Endothelial cell of umbilical vein (primary cell): ENCODE measurements around the gene TIAM1. TPM values are rescaled to one million over a fixed set of nuclear protein-coding genes. Genes with fewer than 3 reads are reported as not detected.

Source experiments
- BruUV-seq: library from RNA; stranded (reverse); fragments of 400-500 nt; replicated peaks from 2 replicates; lab custom pipeline; 2021; lab: Mats Ljungman, UMichigan
- CTCF ChIA-PET: fragments of 300-600, 350-600 bp; sonication (Branson Sonifier 250); formaldehyde crosslinking; loops from one replicate; lab custom pipeline; 2021; ENCODE audit warnings: antibody characterized with exemption, inconsistent platforms; lab: Charles Lee
- POLR2A ChIA-PET: fragments of 300-600, 350-600 bp; sonication (Branson Sonifier 250); formaldehyde crosslinking; loops from one replicate; lab custom pipeline; 2021; ENCODE audit warnings: antibody characterized with exemption, inconsistent platforms; lab: Charles Lee
- DNase-seq: peaks from one replicate; pipeline ENCODE4 v3.0.0-alpha.2; 2011; ENCODE audit warnings: low read depth, low spot score
- FAIRE-seq: peaks from 2 replicates; lab custom pipeline; 2011; peaks lifted over from hg19 to GRCh38; lab: Jason Lieb, UNC
- H2AFZ ChIP-seq: 2 replicates; pipeline ENCODE4 v1.6.0; 2012; ENCODE audit warnings: low read depth, low read length, control low read depth, inconsistent platforms
- H3K27ac ChIP-seq: 2 replicates; pipeline ENCODE4 v1.5.1; 2011; ENCODE audit warnings: low read depth, mild to moderate bottlenecking, control low read depth, low read length, moderate library complexity; ENCODE audit not compliant: insufficient read depth
- H3K27me3 ChIP-seq, 2 experiments: 2 replicates each; pipeline versions ENCODE4 v1.6.0 to v1.6.1; 2011; ENCODE audit warnings: low read length in 2 of 2, mixed read lengths in 1 of 2; ENCODE audit not compliant: control insufficient read depth in 2 of 2, insufficient read depth in 2 of 2
- H3K36me3 ChIP-seq, 2 experiments: 2 replicates in 1 of 2; 3 replicates in 1 of 2; pipeline ENCODE4 v1.5.1; 2011; ENCODE audit warnings: low read length in 2 of 2, mild to moderate bottlenecking in 1 of 2, moderate library complexity in 1 of 2; ENCODE audit not compliant: control insufficient read depth in 2 of 2, insufficient read depth in 2 of 2; ENCODE audit errors: extremely low read depth in 1 of 2
- H3K4me1 ChIP-seq: 3 replicates; pipeline ENCODE4 v1.5.1; 2011; ENCODE audit warnings: mild to moderate bottlenecking, low read length; ENCODE audit not compliant: control insufficient read depth, insufficient read depth; ENCODE audit errors: extremely low read depth
- H3K4me2 ChIP-seq: 2 replicates; pipeline ENCODE4 v1.6.1; 2011; ENCODE audit warnings: low read length, control low read depth, mixed read lengths; ENCODE audit not compliant: insufficient read depth
- H3K4me3 ChIP-seq, 3 experiments: fragments of 200-600 bp in 1 of 3; sonication (generic), shearing (Covaris generic) in 1 of 3; replicated peaks in 1 of 3; 2 replicates each; pipeline ENCODE4 v1.5.1; 2011 to 2016; ENCODE audit warnings: control low read depth in 3 of 3, low read length in 3 of 3, mild to moderate bottlenecking in 2 of 3, inconsistent platforms in 1 of 3, low read depth in 1 of 3, moderate library complexity in 1 of 3; ENCODE audit not compliant: insufficient read depth in 1 of 3
- H3K79me2 ChIP-seq: 2 replicates; pipeline ENCODE4 v1.6.0; 2012; ENCODE audit warnings: low read length, inconsistent platforms; ENCODE audit not compliant: control insufficient read depth, insufficient read depth
- H3K9ac ChIP-seq: replicated peaks from 2 replicates; pipeline ENCODE3; 2011; ENCODE audit warnings: low read length, control low read depth; ENCODE audit not compliant: insufficient read depth; ENCODE audit errors: extremely low read depth
- H3K9me1 ChIP-seq: replicated peaks from 3 replicates; pipeline ENCODE4 v1.6.0; 2011; ENCODE audit warnings: mild to moderate bottlenecking, low read length; ENCODE audit not compliant: control insufficient read depth, insufficient read depth; ENCODE audit errors: extremely low read depth
- H3K9me3 ChIP-seq: replicated peaks from 2 replicates; pipeline ENCODE4 v1.5.1; 2012; ENCODE audit warnings: low read length, inconsistent platforms; ENCODE audit not compliant: control insufficient read depth, insufficient read depth
- H4K20me1 ChIP-seq: replicated peaks from 2 replicates; pipeline ENCODE3; 2011; ENCODE audit warnings: mild to moderate bottlenecking, low read length; ENCODE audit not compliant: control insufficient read depth, insufficient read depth; ENCODE audit errors: extremely low read depth
- EZH2 ChIP-seq: IDR thresholded peaks from 2 replicates; pipeline ENCODE4 v1.6.1; 2012; ENCODE audit warnings: borderline replicate concordance, low read depth, mild to moderate bottlenecking, moderate library complexity, low read length, inconsistent platforms; ENCODE audit not compliant: severe bottlenecking
- FOS ChIP-seq: IDR thresholded peaks from 2 replicates; pipeline ENCODE4 v1.6.1; 2011; ENCODE audit warnings: mild to moderate bottlenecking, low read length, moderate library complexity, borderline replicate concordance; ENCODE audit not compliant: insufficient read depth
- GATA2 ChIP-seq: IDR thresholded peaks from 2 replicates; pipeline ENCODE4 v1.7.0; 2011; ENCODE audit warnings: low read depth, mild to moderate bottlenecking, moderate library complexity, mixed read lengths, low read length; ENCODE audit not compliant: insufficient read length, insufficient read depth
- JUN ChIP-seq: IDR thresholded peaks from 2 replicates; pipeline ENCODE4 v1.6.1; 2011; ENCODE audit warnings: borderline replicate concordance, low read depth; ENCODE audit not compliant: insufficient read length, insufficient read depth
- MAX ChIP-seq: IDR thresholded peaks from 2 replicates; pipeline ENCODE4 v1.6.1; 2011; ENCODE audit not compliant: insufficient read depth, insufficient read length
- MYC ChIP-seq: IDR thresholded peaks from one replicate; pipeline ENCODE4 v1.6.1; 2011; ENCODE audit warnings: mild to moderate bottlenecking, low read depth, low read length
- POLR2A ChIP-seq: IDR thresholded peaks from 2 replicates; pipeline ENCODE4 v1.6.1; 2012; ENCODE audit warnings: low read depth, mild to moderate bottlenecking, control low read depth, low read length
- POLR2AphosphoS5 ChIP-seq: IDR thresholded peaks from 2 replicates; pipeline ENCODE4 v1.6.1; 2012; ENCODE audit warnings: low read depth, mild to moderate bottlenecking, control low read depth, low read length, moderate library complexity; ENCODE audit not compliant: insufficient read depth
- dilution Hi-C: fragments of 300-500 bp; cut with MboI; formaldehyde crosslinking; loops from one replicate; pipeline ENCODE4 v1.15.0; 2019; ENCODE audit warnings: low sequenced_read_pairs; ENCODE audit not compliant: extremely low pct_ligation_motif_present
- intact Hi-C: fragments of 100-400 bp; cut with micrococcal nuclease; formaldehyde crosslinking; loops from one replicate; pipeline ENCODE4 v1.10.0; 2022
- polyA plus RNA-seq, 4 experiments: library from polyadenylated mRNA; depleted of rRNA in 3 of 4; stranded (reverse) in 3 of 4; unstranded in 1 of 4; fragments of >200 nt; gene quantifications; 2 replicates each; pipeline versions ENCODE4 v1.2.1 to v1.2.3, GENCODE V29; 2011 to 2012; ENCODE audit warnings: missing spikeins in 1 of 4
- total RNA-seq: library from RNA; stranded (reverse); gene quantifications from 2 replicates; pipeline ENCODE4 v1.2.3, GENCODE V29; 2021
- TF ChIP-seq, protein P1 (sequence below), 2 donors: IDR thresholded peaks; 1 replicate in 1 of 2; 2 replicates in 1 of 2; pipeline ENCODE4 v1.5.1; 2011; ENCODE audit warnings: low read length in 2 of 2, mild to moderate bottlenecking in 2 of 2, moderate library complexity in 2 of 2, control low read depth in 1 of 2, inconsistent platforms in 1 of 2, low read depth in 1 of 2; ENCODE audit not compliant: insufficient read depth in 1 of 2; ENCODE audit errors: extremely low read depth in 1 of 2

The TIAM1 gene
- total and polyA plus RNA-seq, 2 donors (not counting 3 experiments of a cell fraction or from before 2014, with no cell fraction given): 0.21 to 0.86 TPM

DNA sequence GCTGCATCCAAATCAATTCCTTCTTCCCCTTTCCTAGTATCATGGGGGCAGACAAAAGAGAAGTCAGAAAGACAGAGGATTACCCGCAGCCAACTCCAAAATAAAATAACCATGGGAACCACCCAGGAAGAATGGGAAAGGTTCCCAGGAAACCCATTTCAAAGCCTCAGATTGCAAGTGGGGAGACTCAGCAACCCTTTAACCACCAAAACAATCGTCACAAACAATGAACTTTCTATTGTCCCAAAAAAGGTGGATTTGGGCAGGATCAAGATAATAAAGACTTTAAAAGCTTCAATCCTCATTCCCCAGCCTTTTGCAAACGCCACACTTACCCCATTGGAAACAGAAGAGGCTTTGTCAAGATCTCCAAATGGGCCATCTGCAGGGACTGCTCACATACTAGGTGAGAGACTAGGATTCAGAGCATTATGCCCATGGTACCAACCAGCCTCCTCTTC is 5.1 kb downstream of the TIAM1 start:
- Histone ChIP-seq H2AFZ (no peak overlapping the region), H3K79me2 (no peaks in the 10 kb centered on the region), H3K9ac (no peak overlapping the region), H3K27ac (no peak overlapping the region), H3K4me2 (no peak overlapping the region), H3K9me3 (no peaks in the 10 kb centered on the region), H3K4me3 (no peak overlapping the region), H3K4me1 (no peaks in the 10 kb centered on the region), H3K9me1 (no peaks in the 10 kb centered on the region), H3K36me3 (no peaks in the 10 kb centered on the region), H4K20me1 (no peaks in the 10 kb centered on the region), H3K27me3 (peaks cover 2 to 27% of the 10 kb centered on the region in 2 experiments)
- intact Hi-C loops (no loop called here), dilution Hi-C loops (no loop called here)
- TF ChIP-seq MYC: no peak
- FAIRE-seq (no peak), DNase-seq (no peak)
- POLR2A ChIA-PET: no interaction called here
- CTCF ChIA-PET: no interaction called here
- no TSS peak for BruUV-seq

- TF ChIP-seq MYC (no peak), JUN (no peak), GATA2 (no peak), MAX (no peak), POLR2AphosphoS5 (no peak), FOS (no peak), POLR2A (no peak), EZH2 (no peak)
- TF ChIP-seq, protein P1, sequence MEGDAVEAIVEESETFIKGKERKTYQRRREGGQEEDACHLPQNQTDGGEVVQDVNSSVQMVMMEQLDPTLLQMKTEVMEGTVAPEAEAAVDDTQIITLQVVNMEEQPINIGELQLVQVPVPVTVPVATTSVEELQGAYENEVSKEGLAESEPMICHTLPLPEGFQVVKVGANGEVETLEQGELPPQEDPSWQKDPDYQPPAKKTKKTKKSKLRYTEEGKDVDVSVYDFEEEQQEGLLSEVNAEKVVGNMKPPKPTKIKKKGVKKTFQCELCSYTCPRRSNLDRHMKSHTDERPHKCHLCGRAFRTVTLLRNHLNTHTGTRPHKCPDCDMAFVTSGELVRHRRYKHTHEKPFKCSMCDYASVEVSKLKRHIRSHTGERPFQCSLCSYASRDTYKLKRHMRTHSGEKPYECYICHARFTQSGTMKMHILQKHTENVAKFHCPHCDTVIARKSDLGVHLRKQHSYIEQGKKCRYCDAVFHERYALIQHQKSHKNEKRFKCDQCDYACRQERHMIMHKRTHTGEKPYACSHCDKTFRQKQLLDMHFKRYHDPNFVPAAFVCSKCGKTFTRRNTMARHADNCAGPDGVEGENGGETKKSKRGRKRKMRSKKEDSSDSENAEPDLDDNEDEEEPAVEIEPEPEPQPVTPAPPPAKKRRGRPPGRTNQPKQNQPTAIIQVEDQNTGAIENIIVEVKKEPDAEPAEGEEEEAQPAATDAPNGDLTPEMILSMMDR (IDR thresholded peaks at IDR 0.05; ENCODE audit: extremely low read depth in 1 of 2, insufficient read depth in 1 of 2, low read depth in 1 of 2, low read length in 2 of 2): no peak
- ChIA-PET POLR2A (no interaction called here), CTCF (no interaction called here)
- no peaks in the 10 kb centered on the region for H3K9me1 ChIP-seq
- FAIRE-seq (no peak), DNase-seq (no peak)
- BruUV-seq: no TSS peak
- no peak overlapping the region for H3K4me3 ChIP-seq
- H3K27ac ChIP-seq: no peak overlapping the region
- H3K9ac ChIP-seq: no peak overlapping the region
- no peaks in the 10 kb centered on the region for H3K9me3 ChIP-seq
- no peaks in the 10 kb centered on the region for H3K4me1 ChIP-seq
- no peaks in the 10 kb centered on the region for H3K79me2 ChIP-seq
- H2AFZ ChIP-seq: no peak overlapping the region
- no peaks in the 10 kb centered on the region for H3K36me3 ChIP-seq
- H4K20me1 ChIP-seq: no peaks in the 10 kb centered on the region
- dilution Hi-C loops (no loop called here), intact Hi-C loops (no loop called here)
- H3K27me3 ChIP-seq: peaks cover 2 to 20% of the 10 kb centered on the region in 2 experiments
- no peak overlapping the region for H3K4me2 ChIP-seq
Measured at GRCh38 chr21:31337996-31338907, 5.8 kb downstream of the TIAM1 start.
